Tibial nerve (tissue), 4 donors: ENCODE measurements around the gene FAM222B. TPM values are rescaled to one million over a fixed set of nuclear protein-coding genes. Genes with fewer than 3 reads are reported as not detected.

Experiments used
- DNase-seq, 2 donors: peaks; one replicate each; pipeline ENCODE4 v3.0.0-alpha.2; 2019; ENCODE audit warnings: low spot score in 2 of 2
- H3K27ac ChIP-seq, 4 donors: fragments of 200-600 bp; sonication (generic) in 3 of 4; one replicate each; pipeline ENCODE4 v1.5.1; 2017 to 2019; ENCODE audit warnings: mild to moderate bottlenecking in 1 of 4
- H3K27me3 ChIP-seq, 2 donors: fragments of 200-600 bp; sonication (generic) in 1 of 2; one replicate each; pipeline versions ENCODE4 v1.5.1 to v1.6.0; 2017 to 2019
- H3K36me3 ChIP-seq, 3 donors: fragments of 200-600 bp; sonication (generic); one replicate each; pipeline ENCODE4 v1.5.1; 2018 to 2019
- H3K4me1 ChIP-seq, 4 donors: fragments of 200-600 bp; sonication (generic) in 3 of 4; one replicate each; pipeline ENCODE4 v1.5.1; 2017 to 2019
- H3K4me3 ChIP-seq, 4 donors: fragments of 200-600 bp; sonication (generic) in 3 of 4; one replicate each; pipeline ENCODE4 v1.5.1; 2017 to 2019; ENCODE audit warnings: mild to moderate bottlenecking in 1 of 4, moderate library complexity in 1 of 4
- H3K9me3 ChIP-seq, 4 donors: fragments of 200-600 bp; sonication (generic) in 3 of 4; one replicate each; pipeline ENCODE4 v1.5.1; 2017 to 2019
- CTCF ChIP-seq, 5 experiments: fragments of 200-600 bp in 3 of 5; fragments of 450-650 bp in 2 of 5; sonication (generic) in 3 of 5; IDR thresholded peaks; one replicate each; pipeline ENCODE4 v1.5.1; 2016 to 2019; ENCODE audit warnings: antibody characterized with exemption in 5 of 5, mild to moderate bottlenecking in 3 of 5, moderate library complexity in 2 of 5
- EP300 ChIP-seq, 2 donors: sonication (generic); formaldehyde crosslinking; IDR thresholded peaks; one replicate each; pipeline ENCODE4 v1.6.1; 2017; ENCODE audit warnings: antibody characterized with exemption in 2 of 2, mild to moderate bottlenecking in 1 of 2
- POLR2A ChIP-seq, 2 donors: fragments of 450-650 bp; IDR thresholded peaks; one replicate each; pipeline ENCODE4 v1.6.1; 2017; ENCODE audit warnings: antibody characterized with exemption in 2 of 2, mild to moderate bottlenecking in 2 of 2, moderate library complexity in 2 of 2
- WGBS, 2 donors: methylation state at CpG; one replicate each; pipeline ENCODE4 v1.1.5; 2018; 5-methylcytosine and 5-hydroxymethylcytosine counted together
- total RNA-seq, 4 donors: library from RNA; depleted of rRNA; stranded (reverse); fragments of >200 nt; gene quantifications; one replicate each; pipeline ENCODE4 v1.1.0, GENCODE V29; 2016

Gene FAM222B
- total RNA-seq, 4 donors from 2014 or later: 6.1 to 17.1 (median 11.4) TPM

- no peak for TF ChIP-seq CTCF (IDR thresholded peaks at IDR 0.05)
- TF ChIP-seq EP300 (IDR thresholded peaks at IDR 0.05): no peak
- no peak for TF ChIP-seq POLR2A (IDR thresholded peaks at IDR 0.05)
- Histone ChIP-seq H3K4me1 (peaks cover 0 to 71% (median 23%) of the 10 kb centered on the region in 4 donors), H3K4me3 (no peak overlapping the region), H3K27ac (no peak overlapping the region), H3K9me3 (no peaks in the 10 kb centered on the region), H3K36me3 (peaks cover 0 to 32% (median 5%) of the 10 kb centered on the region in 3 donors), H3K27me3 (no peaks in the 10 kb centered on the region)
- 89 to 93% methylated on average over 2 to 3 of the region's 3 CpGs for WGBS, 2 donors
- no peak for DNase-seq
Measured at GRCh38 chr17:28714281-28714680, 128.3 kb downstream of the FAM222B start.

DNA sequence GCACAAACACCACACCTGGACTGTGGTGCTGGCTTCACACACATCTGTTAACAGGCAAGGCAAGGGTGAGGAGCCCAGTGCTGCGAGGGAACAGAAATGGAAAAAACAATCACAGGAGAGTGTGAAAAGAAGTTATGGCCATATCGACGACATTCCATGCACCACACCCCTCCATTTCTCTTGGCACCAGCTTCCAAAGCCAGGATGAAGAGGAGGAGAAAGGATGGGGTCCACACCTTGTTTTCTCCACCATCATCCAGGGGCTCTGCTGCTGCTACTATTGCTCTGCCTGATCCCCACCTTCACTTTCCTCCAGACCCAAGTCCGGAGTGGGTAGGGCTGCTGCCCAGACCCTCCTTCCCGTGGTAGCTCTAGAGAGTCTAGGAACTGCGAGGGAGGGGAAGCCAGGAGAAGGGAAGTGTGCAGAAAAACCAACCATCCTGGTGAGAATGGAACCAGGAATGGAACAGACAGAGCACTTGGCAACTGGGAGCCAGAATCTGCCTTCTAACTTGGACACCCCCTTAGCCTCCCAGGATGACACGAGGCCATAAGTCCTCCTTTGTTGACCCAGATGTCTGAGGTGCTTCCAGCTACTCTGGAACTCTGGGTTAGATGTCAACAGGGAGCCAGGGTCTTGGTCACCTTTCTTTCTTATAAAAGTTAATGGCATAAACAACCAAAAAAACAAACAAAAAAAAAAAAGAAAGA is 129.7 kb downstream of the FAM222B start:
- Histone ChIP-seq H3K4me3 (no peak overlapping the region), H3K36me3 (peaks cover 0 to 32% (median 5%) of the 10 kb centered on the region in 3 donors), H3K9me3 (no peaks in the 10 kb centered on the region), H3K4me1 (peaks cover 0 to 60% (median 11%) of the 10 kb centered on the region in 4 donors), H3K27ac (peak overlapping the region in 3 of 4 donors; percentile 81 to 94 (median 92)), H3K27me3 (no peaks in the 10 kb centered on the region)
- TF ChIP-seq EP300 (IDR thresholded peaks at IDR 0.05) (no peak), POLR2A (IDR thresholded peaks at IDR 0.05) (no peak), CTCF (IDR thresholded peaks at IDR 0.05) (no peak)
- 63 to 71% methylated on average over 7 of the region's 7 CpGs for WGBS, 2 donors
- no peak for DNase-seq

DNA sequence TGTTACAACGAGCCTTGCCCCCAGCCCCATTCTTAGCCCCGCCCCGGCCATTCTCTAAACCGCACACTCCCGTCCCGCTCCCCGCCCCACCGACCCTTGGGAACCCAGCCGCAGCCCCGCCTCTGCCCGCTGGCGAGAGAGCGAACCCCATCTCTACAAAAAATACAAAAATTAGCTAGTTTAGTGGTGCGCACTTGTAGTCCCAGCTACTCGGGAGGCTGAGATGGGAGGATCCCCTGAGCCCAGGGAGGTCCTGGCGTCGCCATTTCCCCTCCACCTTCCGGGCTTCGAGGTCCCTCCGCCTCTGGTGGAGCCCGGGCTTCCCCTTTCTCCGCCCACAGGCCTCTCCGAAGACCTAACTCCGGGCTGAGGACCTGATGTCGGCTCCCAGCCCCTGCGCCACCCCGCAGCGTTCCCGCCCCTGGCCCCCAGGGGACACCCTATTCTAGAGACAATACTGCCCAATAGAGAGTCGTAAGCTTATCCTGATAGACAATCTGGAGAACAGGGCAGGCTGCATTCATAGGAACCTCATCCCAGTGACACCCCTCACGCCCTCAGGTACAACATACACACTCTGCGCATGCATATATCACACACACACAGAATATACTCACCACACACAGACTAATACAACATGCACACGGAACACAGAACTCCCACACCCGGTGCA is 130.4 kb downstream of the FAM222B start:
- peak overlapping the region; percentile 42 to 72 (median 54) for H3K4me3 ChIP-seq
- no peaks in the 10 kb centered on the region for H3K9me3 ChIP-seq
- H3K27ac ChIP-seq: peak overlapping the region; percentile 81 to 97 (median 93)
- H3K27me3 ChIP-seq: no peaks in the 10 kb centered on the region
- 24 to 32% methylated on average over 24 to 34 of the region's 34 CpGs for WGBS, 2 donors
- H3K4me1 ChIP-seq: peaks cover 0 to 54% (median 11%) of the 10 kb centered on the region in 4 donors
- no peak for TF ChIP-seq EP300 (IDR thresholded peaks at IDR 0.05)
- TF ChIP-seq POLR2A (IDR thresholded peaks at IDR 0.05): no peak
- TF ChIP-seq CTCF (IDR thresholded peaks at IDR 0.05): no peak
- peaks cover 0 to 32% (median 5%) of the 10 kb centered on the region in 3 donors for H3K36me3 ChIP-seq
- peak; percentile 19 to 24 for DNase-seq

- peak within 1 kb of the TSS; percentile 81 to 97 (median 93) for H3K27ac ChIP-seq
- peaks cover 0 to 49% (median 10%) of the 10 kb centered on the region in 4 donors for H3K4me1 ChIP-seq
- H3K9me3 ChIP-seq: no peaks in the 10 kb centered on the region
- peak within 1 kb of the TSS; percentile 42 to 72 (median 54) for H3K4me3 ChIP-seq
- no peak for TF ChIP-seq EP300 (IDR thresholded peaks at IDR 0.05)
- TF ChIP-seq POLR2A (IDR thresholded peaks at IDR 0.05): no peak
- no peak for TF ChIP-seq CTCF (IDR thresholded peaks at IDR 0.05)
- WGBS, 2 donors: 1 to 2% methylated on average over 10 to 20 of the region's 20 CpGs
- H3K27me3 ChIP-seq: no peaks in the 10 kb centered on the region
- H3K36me3 ChIP-seq: peaks cover 0 to 32% (median 5%) of the 10 kb centered on the region in 3 donors
- no peak for DNase-seq
Measured at GRCh38 chr17:28711723-28712031, 130.9 kb downstream of the FAM222B start, which contains the start of gene PROCA1. PROCA1 (minus strand) TSS chr17:28711888; CDS start chr17:28711660, 228 bp downstream.
